ENCODE measurements around the gene ADPRS.

ADPRS gene, protein sequence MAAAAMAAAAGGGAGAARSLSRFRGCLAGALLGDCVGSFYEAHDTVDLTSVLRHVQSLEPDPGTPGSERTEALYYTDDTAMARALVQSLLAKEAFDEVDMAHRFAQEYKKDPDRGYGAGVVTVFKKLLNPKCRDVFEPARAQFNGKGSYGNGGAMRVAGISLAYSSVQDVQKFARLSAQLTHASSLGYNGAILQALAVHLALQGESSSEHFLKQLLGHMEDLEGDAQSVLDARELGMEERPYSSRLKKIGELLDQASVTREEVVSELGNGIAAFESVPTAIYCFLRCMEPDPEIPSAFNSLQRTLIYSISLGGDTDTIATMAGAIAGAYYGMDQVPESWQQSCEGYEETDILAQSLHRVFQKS

DNA sequence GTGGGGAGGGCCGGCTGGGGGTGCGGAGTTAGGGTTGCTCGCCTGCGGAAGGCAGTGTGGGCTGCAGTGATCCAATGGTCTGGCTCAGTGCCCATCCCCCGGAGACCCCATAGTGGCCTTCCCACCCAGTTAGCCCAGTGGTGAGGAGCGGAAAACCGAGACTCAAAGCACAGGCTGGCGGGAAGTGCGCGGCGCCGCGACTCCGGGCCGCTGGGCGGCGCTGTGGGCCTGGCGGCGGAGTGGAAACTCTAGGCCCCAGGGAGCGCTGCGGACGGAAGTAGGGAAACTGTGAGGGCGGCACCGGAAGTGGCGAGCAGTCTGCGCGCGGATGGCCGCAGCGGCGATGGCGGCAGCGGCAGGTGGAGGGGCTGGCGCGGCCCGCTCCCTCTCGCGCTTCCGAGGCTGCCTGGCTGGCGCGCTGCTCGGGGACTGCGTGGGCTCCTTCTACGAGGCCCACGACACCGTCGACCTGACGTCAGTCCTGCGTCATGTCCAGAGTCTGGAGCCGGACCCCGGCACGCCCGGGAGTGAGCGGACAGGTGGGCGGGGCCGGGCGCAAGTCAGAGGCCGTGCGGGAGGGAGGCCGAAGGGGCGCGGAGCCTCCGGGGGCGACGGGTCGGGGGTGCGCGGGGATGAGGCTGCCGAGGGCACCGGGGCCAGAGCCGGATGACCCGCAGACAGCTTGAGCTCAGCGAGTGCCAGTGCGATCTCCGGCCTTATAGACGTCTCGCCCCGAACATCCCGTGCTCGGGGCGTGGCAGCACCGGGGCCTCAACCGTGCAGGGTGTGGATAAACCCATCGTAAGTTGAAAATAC is at the start of gene ADPRS:
TSS of gene ADPRS (plus strand) at position 316 of the 816 bp plus-strand sequence. CDS start at position 329, 13 bp downstream.
- peak; percentile 87 for DNase-seq

DNA sequence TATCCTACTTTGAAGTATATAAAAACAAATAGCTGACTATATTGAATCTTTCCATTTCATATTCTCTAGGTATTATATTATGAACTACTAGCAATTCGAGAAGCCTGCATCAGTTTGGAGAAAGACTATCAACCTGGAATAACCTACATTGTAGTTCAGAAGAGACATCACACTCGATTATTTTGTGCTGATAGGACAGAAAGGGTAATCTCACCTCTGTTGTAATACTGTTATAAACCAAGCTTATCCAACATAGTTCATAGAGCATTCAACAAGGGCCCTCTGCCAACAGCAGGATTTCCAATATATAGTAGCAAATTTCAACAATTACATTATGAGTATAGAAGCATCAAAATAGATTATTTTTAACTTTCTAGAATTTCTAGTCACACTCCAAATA is 48.5 kb upstream of the ADPRS start:
- DNase-seq: no peak

DNA sequence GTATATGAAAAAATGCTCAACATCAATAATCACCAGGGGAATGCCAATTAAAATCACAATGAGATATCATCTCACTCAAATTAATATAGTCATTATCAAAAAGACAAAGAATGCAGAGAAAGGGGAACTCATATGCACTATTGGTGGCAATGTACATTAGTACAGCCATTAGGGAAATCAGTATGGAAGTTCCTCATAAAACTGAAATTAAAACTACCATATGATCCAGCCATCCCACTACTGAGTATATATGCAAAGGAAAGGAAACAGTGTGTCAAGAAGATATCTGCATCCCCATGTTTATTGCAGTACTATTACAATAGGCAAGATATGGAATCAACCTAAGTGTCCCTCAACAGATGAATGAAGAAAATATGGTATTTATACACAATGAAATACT is 36.9 kb upstream of the ADPRS start:
- DNase-seq: no peak

DNA sequence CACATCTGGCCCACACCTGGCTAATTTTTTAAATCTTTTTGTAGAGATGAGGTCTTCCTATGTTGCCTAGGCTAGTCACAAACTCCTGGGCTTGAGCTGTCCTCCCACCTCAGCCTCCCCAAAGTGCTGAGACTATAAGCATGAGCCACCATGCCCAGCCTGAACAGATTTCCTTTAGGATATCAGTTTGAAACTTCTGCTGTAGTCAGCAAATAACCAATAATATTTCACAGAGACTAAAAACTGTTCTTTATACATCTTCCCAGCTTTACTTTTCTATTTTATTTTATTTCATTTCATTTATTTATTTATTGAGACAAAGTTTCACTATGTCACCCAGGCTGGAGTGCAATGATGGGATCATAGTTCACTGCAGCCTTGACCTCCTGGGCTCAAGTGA is 34.7 kb upstream of the ADPRS start:
- no peak for DNase-seq

DNA sequence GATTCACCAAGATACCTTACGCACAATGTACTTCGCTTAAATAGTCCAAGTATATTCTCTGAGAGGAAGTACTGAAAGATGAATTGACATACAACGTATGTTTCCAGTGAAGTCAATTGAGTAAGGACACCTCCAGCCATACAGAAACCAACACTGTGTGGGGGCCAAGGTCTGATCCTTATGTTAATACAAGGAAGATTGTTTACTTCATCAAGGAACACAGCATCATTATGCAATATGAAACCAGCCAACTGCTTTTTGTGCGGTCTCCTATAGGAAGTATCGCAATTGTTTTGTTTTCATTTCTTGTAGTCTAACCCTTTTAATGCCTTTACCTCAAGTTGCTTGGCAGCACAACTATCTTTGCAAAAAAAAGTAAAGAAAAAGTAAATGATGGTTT is 33.0 kb upstream of the ADPRS start:
- no peak for DNase-seq

DNA sequence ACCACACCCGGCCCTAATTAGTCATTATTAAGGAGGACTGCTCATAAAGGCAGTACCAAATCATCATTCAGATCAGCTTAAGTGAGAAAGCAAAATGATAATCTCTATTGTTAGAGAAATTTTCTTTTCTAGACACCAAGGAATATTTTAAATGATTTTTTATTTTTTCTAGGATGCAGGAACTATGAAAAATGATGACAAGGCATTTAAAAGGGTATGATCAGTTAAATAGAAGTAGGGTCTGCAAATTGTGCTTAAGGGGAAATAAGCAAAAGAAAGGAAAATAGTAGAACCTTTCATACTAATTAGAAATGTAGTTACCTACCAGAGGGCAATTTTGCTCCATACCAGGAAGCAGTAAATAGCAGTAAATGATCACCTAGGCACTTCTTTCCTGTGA is 26.4 kb upstream of the ADPRS start:
- DNase-seq: no peak

DNA sequence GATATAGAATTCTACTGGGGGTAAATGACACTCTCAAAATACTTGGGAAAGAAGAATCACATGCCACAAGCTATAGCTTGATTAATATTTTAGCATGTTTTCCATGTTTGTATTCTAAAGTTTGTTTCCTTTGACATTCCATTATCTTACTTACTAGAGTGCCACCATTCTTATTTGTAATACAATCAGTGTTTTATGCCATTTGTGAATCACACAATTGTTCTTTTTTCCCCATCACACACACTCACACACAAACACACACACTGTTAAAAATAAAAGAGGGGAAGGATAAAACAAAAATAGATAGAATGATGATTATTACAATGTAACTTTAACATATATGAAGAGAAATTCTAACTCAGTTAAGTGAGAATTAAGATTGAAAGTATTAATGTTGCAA is 20.8 kb upstream of the ADPRS start:
- no peak for DNase-seq

DNA sequence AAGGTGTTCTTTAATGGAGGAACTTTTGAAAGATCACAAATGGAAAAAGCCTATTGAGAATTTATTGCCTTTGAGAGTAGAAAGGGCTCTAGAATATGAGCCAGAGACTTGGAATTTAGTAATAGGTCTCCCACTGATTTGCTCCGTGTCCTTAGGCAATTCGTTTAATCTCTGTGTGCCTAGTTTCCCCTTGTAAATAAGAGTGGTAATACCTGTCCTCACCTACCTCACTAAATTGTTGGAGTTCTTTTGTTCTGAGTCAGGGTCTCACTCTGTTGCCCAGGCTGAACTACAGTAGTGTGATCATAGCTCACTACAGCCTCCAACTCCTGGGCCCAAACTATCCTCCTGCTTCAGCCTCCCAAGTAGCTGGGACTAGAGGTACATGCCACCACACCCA is 19.8 kb upstream of the ADPRS start:
- no peak for DNase-seq

DNA sequence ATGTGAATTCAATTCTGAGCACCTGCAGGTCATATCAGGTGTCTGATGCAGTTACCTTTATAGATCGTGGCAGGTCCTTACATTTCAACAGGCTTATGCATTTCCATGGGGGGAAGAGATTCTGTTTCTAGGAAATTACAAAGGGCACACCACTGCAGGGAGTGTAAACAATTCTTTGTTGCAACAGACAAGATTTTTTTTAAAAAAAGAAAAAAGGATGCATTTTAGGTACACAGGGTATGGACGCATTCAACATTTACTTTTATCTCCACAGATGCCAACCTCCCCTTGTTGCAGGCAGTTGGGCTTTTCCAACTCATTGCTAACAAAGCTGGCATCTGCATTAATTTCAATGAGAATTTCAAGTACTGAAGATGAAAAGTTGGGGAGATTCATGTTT is 18.3 kb upstream of the ADPRS start:
- DNase-seq: no peak

DNA sequence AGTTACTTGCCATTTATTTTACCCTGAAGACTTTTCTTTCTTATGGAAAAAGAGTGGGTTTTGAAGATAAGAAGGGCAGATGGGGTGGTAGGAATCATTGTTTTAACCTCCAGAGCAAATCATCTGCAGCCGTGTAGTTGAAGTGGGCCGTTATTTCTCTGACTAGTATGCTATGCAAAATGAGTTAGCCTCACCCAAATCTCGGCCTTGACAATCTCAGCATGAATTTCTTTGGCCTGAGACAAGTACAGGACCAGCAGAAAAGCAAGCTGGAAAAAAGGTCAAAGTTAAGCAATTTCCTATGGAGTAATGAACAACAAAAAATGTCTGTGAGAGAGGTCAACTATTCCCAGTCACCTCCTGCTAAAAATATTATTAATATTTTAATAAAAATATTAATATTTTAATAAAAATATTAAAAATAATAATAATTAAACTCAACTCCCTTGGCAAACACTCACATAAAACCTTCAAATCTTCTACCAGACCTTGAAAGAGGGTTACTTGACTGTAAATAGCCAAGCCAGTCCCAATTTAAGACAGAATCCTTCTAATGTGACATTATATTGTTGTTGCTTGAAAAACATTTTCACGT is 11.6 kb upstream of the ADPRS start:
- DNase-seq: no peak

DNA sequence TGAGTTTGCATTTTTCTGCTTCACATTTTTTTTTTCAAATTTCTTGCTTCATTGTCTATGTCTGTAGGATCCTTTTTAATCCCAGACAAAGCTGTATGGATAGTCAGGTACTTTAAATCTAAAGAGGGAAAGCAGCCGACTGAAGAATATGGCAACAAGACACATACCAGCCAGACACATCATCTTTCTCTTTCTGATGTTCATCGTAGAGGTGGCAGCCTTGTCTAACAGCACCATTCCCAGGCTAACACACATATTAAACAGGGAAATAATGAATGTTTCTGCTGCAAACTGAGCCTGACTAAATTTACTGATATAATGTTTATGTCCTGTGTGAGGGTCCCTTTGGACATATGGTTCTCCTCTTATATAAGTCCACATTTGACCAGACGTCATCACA is 8.5 kb upstream of the ADPRS start:
- no peak for DNase-seq

DNA sequence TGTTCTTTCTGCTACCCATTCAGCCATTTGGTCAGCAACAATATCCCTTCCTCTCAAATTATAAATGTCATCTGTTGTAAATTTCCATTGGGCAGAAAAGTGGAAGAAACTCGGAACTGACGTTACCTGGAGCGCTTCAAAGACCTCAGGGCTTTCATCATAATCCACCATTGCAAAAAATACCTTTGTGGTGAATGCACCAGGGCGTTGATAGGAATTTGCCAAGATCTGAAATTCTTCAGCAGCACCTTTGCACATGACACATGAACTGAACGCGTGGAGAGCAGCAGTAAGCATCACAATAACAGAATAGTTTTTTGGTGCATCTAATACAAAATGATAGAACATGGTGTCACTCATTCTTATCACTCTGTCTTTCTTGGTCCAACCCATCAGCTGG is 7.9 kb upstream of the ADPRS start:
- DNase-seq: no peak

DNA sequence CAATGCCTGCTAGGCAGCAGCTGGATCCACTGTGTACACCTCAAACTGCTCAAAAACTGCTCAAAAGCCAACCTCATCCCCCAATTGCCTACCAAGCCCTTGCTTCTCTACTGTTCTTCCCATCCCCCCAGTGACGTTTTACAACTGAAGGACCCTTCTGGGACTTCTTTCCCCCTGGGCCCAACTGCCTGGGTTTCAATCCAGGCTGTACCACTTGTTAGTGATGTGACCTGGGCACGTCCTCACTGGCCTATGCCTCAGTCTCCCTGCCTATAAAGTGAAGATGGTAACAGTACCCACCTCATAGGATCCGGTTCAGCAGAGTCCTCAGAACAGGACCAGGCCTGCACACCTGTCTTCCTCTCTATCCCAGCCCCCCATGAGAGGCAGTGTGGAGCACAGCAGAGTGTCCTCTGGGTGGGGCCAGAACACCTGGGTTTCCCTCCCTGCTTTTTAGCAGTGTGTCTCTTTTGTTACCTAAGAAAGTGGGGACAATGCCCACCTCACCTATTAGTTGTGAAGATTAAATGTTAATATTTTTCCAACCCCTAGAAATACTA is 6.7 kb upstream of the ADPRS start:
- DNase-seq: no peak

DNA sequence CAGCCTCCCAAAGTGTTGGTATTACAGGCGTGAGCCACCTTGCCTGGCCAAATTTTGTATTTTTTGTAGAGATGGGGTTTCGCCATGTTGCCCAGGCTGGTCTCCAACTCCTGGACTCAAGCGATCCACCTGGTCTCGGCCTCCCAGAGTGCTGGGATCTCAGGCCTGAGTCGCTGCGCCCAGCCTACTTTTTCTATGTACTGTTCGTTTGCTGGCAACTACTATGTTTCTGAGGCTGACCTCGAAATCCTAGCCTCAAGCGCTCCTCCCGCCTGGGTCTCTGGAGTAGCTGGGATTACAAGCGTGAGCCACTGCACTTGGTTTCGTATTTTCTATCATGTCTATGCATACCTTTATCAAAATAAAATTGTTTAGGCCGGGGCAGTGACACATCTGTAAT is 5.5 kb upstream of the ADPRS start:
- no peak for DNase-seq

DNA sequence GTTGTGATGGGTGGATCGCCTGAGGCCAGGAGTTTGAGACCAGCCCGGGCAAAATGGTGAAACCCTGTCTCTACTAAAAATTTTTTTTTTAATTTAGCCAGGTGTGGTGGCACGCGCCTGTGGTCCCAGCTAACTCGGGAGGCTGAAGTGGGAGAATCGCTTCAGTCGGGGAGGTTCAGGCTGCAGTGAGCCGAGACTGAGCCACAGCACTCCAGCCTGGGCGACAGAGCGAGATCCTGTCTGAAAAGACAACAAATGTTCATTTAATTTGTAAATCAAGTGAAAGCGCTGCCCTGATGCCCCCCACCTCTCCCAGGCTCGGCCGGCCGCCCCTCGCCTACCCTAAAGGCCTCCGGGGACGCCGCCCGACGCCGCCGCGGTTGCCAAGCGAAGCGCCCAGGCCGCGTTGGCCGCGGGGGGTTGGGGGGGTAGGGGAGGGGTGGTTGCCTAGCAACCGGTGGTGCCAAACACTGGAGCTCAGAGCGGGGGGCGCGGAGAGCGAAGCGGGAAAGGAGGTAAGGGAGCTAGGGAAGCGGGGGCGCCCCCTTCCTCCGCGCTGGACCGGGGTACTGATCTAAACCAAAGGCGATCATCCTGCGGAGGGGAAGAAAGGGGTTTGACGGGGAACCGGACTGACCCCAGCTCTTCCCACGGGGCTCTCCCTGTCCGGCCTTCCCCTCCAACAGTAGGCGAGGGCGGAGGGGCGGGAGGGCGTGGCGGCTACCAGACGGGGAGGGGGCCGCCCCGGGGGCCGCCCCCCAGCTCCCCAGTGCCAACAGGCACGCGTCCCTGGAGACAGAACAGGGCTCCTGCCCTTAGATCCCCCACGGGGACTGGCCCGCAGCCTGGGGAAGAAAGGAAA is 4.8 kb upstream of the ADPRS start, which contains the start of gene TEKT2:
TSS of gene TEKT2 (plus strand) at position 460 of the 862 bp plus-strand sequence. CDS start 828 bp downstream, outside the sequence.
- DNase-seq: peak; percentile 21

DNA sequence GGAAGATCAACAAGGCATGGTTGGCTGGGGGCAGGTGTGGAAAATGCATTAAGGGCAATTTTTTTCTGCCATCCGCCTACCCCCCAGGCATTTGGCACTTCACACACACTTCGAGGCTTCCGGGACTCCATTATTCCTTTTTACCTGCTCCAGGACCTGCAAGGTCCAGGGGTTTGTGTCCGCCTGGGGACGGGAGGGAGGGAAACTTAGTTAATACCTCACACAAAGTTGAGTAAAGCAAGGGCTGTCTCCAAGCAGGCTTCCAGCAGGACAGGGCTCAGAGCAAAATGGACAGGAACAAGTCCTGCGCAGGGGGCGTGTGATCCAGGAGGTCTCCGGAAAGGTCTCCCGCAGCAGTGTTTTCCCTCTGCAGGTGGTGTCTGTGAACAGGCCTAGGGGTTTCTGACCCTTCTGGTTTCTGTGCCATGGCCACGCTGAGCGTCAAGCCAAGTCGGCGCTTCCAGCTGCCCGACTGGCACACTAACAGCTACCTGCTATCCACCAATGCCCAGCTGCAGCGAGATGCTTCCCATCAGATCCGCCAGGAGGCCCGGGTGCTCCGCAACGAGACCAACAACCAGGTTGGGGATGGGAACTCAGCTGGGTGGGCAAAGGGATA is 4.1 kb upstream of the ADPRS start:
- no peak for DNase-seq

DNA sequence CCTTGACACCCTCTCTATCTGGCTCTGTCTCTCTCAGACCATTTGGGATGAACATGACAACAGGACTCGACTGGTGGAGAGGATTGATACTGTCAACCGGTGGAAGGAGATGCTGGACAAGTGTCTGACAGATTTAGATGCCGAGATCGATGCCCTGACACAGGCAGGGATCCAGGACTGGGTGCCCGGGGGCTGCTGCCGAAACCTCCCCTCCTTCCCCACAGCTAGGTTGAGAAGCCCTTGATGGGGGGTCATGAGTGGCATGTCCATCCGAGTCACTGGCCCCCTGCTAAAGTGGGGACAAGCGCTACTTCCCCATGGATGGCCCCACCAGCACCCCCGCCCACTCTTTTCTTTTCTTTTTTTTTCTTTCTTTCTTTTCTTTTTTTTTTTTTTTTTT is 3.6 kb upstream of the ADPRS start:
- no peak for DNase-seq

DNA sequence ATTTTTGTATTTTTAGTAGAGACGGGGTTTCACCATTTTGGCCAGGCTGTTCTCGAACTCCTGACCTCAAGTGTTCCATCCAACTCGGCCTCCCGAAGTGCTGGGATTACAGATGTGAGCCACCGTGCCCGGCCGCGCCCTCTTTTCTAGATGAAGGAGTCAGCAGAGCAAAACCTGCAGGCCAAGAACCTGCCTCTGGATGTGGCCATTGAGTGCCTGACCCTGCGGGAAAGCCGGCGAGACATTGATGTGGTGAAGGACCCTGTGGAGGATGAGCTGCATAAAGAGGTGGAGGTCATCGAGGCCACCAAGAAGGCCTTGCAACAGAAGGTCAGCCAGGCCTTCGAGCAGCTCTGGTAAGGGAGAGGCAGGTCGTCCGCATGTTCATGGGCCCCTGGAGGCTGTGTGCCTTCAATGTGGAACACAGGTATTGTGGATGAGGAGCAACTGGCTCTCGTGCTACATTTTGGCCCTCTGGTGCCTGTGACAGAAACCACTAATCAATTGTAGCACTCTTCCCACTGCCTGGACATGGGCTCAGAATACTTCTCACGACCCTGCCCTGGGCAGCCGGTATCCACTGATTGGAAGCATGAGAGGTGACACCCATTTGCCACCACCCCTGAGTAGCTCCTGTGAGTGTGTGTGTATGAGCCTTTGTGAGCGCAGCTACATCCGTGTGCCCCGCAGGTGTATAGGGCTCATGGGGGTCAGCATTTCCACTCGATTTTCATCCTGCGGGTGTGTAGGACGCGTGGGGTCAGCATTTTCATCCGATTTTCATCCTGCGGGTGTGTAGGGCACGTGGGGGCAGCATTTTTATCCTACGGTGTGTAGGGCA is 2.8 kb upstream of the ADPRS start:
- no peak for DNase-seq

DNA sequence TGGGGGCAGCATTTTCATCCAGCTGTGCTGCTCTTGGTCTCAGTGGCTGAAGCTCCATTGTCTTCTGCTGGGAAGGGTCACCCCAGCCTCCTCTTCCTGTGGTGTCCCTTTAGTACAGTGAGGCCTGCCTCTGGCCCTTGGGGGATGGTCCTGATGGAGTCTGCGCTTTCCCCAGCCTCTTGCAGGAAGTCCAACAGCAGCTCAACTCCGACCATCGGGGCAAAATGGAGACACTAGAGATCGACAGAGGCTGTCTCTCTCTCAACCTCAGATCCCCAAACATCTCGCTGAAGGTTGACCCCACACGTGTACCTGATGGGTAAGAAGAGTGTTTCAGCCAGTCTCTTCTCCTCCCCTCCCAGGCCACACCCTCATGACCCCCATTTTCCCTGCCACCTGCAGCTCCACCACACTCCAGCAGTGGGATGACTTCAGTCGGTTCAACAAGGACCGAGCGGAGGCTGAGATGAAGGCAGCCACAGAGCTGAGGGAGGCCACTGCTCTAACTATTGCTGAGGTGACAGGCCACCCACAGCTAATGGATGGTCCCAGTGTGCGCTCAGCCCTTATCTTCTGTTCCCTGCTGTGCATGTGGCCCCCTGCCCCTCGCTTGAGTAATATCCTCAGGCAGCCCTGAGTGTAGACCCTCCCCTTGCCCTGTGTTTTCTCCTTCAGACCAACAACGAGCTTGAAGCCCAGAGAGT is 2.0 kb upstream of the ADPRS start:
- DNase-seq: no peak
